ENCODE results near the gene TLCD5. TPM values are rescaled to one million over a fixed set of nuclear protein-coding genes. Genes with fewer than 3 reads are reported as not detected.

Gene TLCD5
- total RNA-seq, 4 donors from 2014 or later = 0.51 to 17.1 (median 6.4) TPM

GRCh38 chr11:120335908-120336640 lies 11.0 kb downstream of the TLCD5 start, which contains the start of gene ARHGEF12:
Gene ARHGEF12 (plus strand): TSS chr11:120336413. CDS start chr11:120337244, 831 bp downstream.
- Histone ChIP-seq H3K4me3 (peak within 1 kb of the TSS; percentile 45 to 74), H3K27me3 (no peaks in the 10 kb centered on the region), H3K9me3 (no peaks in the 10 kb centered on the region), H3K27ac (peak within 1 kb of the TSS; percentile 96 to 97), H3K36me3 (no peaks in the 10 kb centered on the region), H3K4me1 (peaks cover 0 to 3% of the 10 kb centered on the region in 2 donors)
- DNase-seq = peak; percentile 96 to 97
- intact Hi-C loops (cut with DNase I; ENCODE audit: low total_unique reads) = no loop called here
- peak; percentile 78 to 97 for TF ChIP-seq POLR2A (IDR thresholded peaks at IDR 0.05)
- TF ChIP-seq CTCF (IDR thresholded peaks at IDR 0.05) = peak in 2 of 4 experiments; percentile 16 to 42

- TF ChIP-seq POLR2A (IDR thresholded peaks at IDR 0.05) = no peak
- TF ChIP-seq CTCF (IDR thresholded peaks at IDR 0.05) = no peak
- peak; percentile 49 to 52 for DNase-seq
- no peaks in the 10 kb centered on the region for H3K36me3 ChIP-seq
- no peaks in the 10 kb centered on the region for H3K9me3 ChIP-seq
- intact Hi-C loops (cut with DNase I; ENCODE audit: low total_unique reads) = no loop called here
- peaks cover 0 to 7% of the 10 kb centered on the region in 2 donors for H3K4me1 ChIP-seq
- H3K27ac ChIP-seq = peak overlapping the region; percentile 96 to 97
- H3K4me3 ChIP-seq = peak overlapping the region; percentile 45 to 74
- no peaks in the 10 kb centered on the region for H3K27me3 ChIP-seq
These were observed 11.7 kb downstream of the TLCD5 start for GRCh38 chr11:120336641-120337354.

GRCh38 chr11:120337355-120338106 lies 12.4 kb downstream of the TLCD5 start:
- Histone ChIP-seq H3K27me3 (no peaks in the 10 kb centered on the region), H3K36me3 (no peaks in the 10 kb centered on the region), H3K4me3 (peak overlapping the region; percentile 45 to 74), H3K9me3 (no peaks in the 10 kb centered on the region), H3K4me1 (peaks cover 0 to 7% of the 10 kb centered on the region in 2 donors), H3K27ac (peak overlapping the region; percentile 96 to 97)
- intact Hi-C loops (cut with DNase I; ENCODE audit: low total_unique reads) = no loop called here
- DNase-seq = no peak
- no peak for TF ChIP-seq CTCF (IDR thresholded peaks at IDR 0.05)

GRCh38 chr11:120338107-120338933 lies 13.2 kb downstream of the TLCD5 start:
- H3K9me3 ChIP-seq = no peaks in the 10 kb centered on the region
- peak overlapping the region; percentile 45 to 74 for H3K4me3 ChIP-seq
- TF ChIP-seq POLR2A (IDR thresholded peaks at IDR 0.05) (no peak), CTCF (IDR thresholded peaks at IDR 0.05) (no peak)
- no peaks in the 10 kb centered on the region for H3K27me3 ChIP-seq
- no peaks in the 10 kb centered on the region for H3K36me3 ChIP-seq
- H3K4me1 ChIP-seq = peaks cover 0 to 7% of the 10 kb centered on the region in 2 donors
- intact Hi-C loops (cut with DNase I; ENCODE audit: low total_unique reads) = no loop called here
- DNase-seq = no peak
- peak overlapping the region; percentile 96 to 97 for H3K27ac ChIP-seq

All from uterus (tissue), 4 donors.